ENCODE measurements around the gene MEIKIN.

- TF ChIP-seq CTCF (IDR thresholded peaks at IDR 0.05) (no peak), POLR2A (IDR thresholded peaks at IDR 0.05) (no peak)
Observed at GRCh38 chr5:131974622-131974955, 29.1 kb upstream of the MEIKIN start.
